Measurements from ENCODE around the gene ANKRA2. TPM values are rescaled to one million over a fixed set of nuclear protein-coding genes. Genes with fewer than 3 reads are reported as not detected.

Gene ANKRA2
- total and polyA plus RNA-seq, 2 of the 8 experiments (the other 6 are each of a cell fraction or from before 2014, with no cell fraction given) = 7.0 to 12.6 TPM

- Histone ChIP-seq H2BK15ac (ENCODE audit: low read length) (no peak overlapping the region), H3K27me3 (replicated peaks in 1 of 4; ENCODE audit: control insufficient read depth in 3 of 4, extremely low read depth in 1 of 4, insufficient read depth in 3 of 4, low read length in 3 of 4) (no peaks in the 10 kb centered on the region), H4K20me1 (replicated peaks in 1 of 2; ENCODE audit: control insufficient read depth in 1 of 2, insufficient read depth in 2 of 2, low read length in 2 of 2) (no peaks in the 10 kb centered on the region), H3K23me2 (ENCODE audit: low read depth, low read length) (no peaks in the 10 kb centered on the region; the same call in 1 of the 2 replicates), H3K79me2 (ENCODE audit: control insufficient read depth in 1 of 2, insufficient read depth in 2 of 2, low read length in 2 of 2) (no peaks in the 10 kb centered on the region), H2BK12ac (ENCODE audit: low read depth, low read length) (no peak overlapping the region), H3K9me3 (ENCODE audit: insufficient read depth in 2 of 2, low read depth in 1 of 2, low read length in 1 of 2) (peaks cover 4 to 9% of the 10 kb centered on the region in 2 experiments), H3K23ac (ENCODE audit: insufficient read length) (no peak overlapping the region), H3K79me1 (ENCODE audit: low read depth, low read length) (no peaks in the 10 kb centered on the region), H2BK20ac (ENCODE audit: low read length) (no peak overlapping the region), H3K4me2 (ENCODE audit: insufficient read depth in 1 of 2, low read depth in 2 of 2, low read length in 2 of 2) (no peak overlapping the region), H2BK120ac (replicated peaks; ENCODE audit: low read depth, low read length) (no peak overlapping the region), H3K27ac (ENCODE audit: low read depth, low read length) (no peak overlapping the region), H3K56ac (replicated peaks; ENCODE audit: insufficient read length, low read depth, low read length) (no peak overlapping the region), H3K4me1 (replicated peaks in 1 of 4; ENCODE audit: control insufficient read depth in 3 of 4, insufficient read depth in 4 of 4, low read length in 3 of 4) (0 out of 7 replicates have a peak, but pooled peaks cover 0 to 4% (median 0%) of the 10 kb centered on the region in 4 experiments), H3K4ac (replicated peaks; ENCODE audit: insufficient read length, low read depth, low read length) (no peak overlapping the region), H4K8ac (ENCODE audit: extremely low read depth, insufficient read depth, low read length) (no peak overlapping the region), H2AK5ac (ENCODE audit: low read depth, low read length) (no peak overlapping the region), H3K14ac (ENCODE audit: insufficient read length) (no peak overlapping the region), H2BK5ac (ENCODE audit: low read depth, low read length) (no peak overlapping the region), H2AFZ (ENCODE audit: low read length) (peak overlapping the region; percentile 70; the same call in 1 of the 2 replicates), H3K9ac (replicated peaks in 1 of 4; ENCODE audit: extremely low read depth in 1 of 4, low read depth in 3 of 4, low read length in 3 of 4) (no peak overlapping the region), H3K18ac (ENCODE audit: extremely low read depth, low read length) (no peak overlapping the region), H3K4me3 (ENCODE audit: extremely low read depth in 1 of 4, insufficient read depth in 2 of 4, low read depth in 3 of 4, low read length in 4 of 4) (no peak overlapping the region), H4K91ac (replicated peaks; ENCODE audit: insufficient read length, low read length) (no peak overlapping the region), H3K36me3 (ENCODE audit: control insufficient read depth in 2 of 4, insufficient read depth in 4 of 4, low read length in 3 of 4) (no peaks in the 10 kb centered on the region), H4K5ac (ENCODE audit: insufficient read length, low read depth, low read length) (no peak overlapping the region)
- CTCF ChIA-PET (ENCODE audit: partially characterized antibody) = interaction anchor here (0.6 to 1.1 kb wide), 4 partner anchors 8 to 685 kb away, joined by 3 to 5 read pairs (median 3); no protein-coding TSS in a partner anchor
- 77% methylated on average over 3 of the region's 3 CpGs; no CpG with 5 or more reads in 1 of the 2 experiments for WGBS, 2 experiments (ENCODE audit: extremely low coverage in 1 of 2, insufficient coverage in 1 of 2, insufficient read length in 1 of 2, insufficient replicate concordance in 2 of 2, low coverage in 1 of 2, low lambda C conversion rate in 2 of 2, missing lambda C conversion rate in 1 of 2)
- FAIRE-seq (no peak), DNase-seq (ENCODE audit: low read depth in 1 of 2, low spot score in 2 of 2) (no peak)
- POLR2A ChIA-PET (ENCODE audit: partially characterized antibody) = interaction anchor here (0.9 kb wide), 1 partner anchor 29 kb away, joined by 3 read pairs; no protein-coding TSS in a partner anchor
- TF ChIP-seq CHD2 (IDR thresholded peaks at IDR 0.05; ENCODE audit: low read length) (no peak), SAP30 (IDR thresholded peaks at IDR 0.05; ENCODE audit: insufficient read depth, insufficient replicate concordance, low read length) (no peak), ZNF274 (IDR thresholded peaks at IDR 0.05; ENCODE audit: borderline replicate concordance, extremely low read depth, low read length) (no peak), BCL11A (IDR thresholded peaks at IDR 0.05; ENCODE audit: low read depth in 2 of 2, low read length in 2 of 2) (no peak), POLR2A (IDR thresholded peaks at IDR 0.05; ENCODE audit: control extremely low read depth in 1 of 2, low read depth in 2 of 2, low read length in 2 of 2) (no peak), SRF (IDR thresholded peaks at IDR 0.05; ENCODE audit: low read depth, low read length) (no peak), TCF12 (IDR thresholded peaks at IDR 0.05; ENCODE audit: low read depth, low read length) (no peak), RXRA (IDR thresholded peaks at IDR 0.05; ENCODE audit: insufficient read depth, low read depth, low read length) (no peak), YY1 (IDR thresholded peaks at IDR 0.05; ENCODE audit: low read depth, low read length) (no peak), GTF2F1 (IDR thresholded peaks at IDR 0.05; ENCODE audit: borderline replicate concordance, low read depth, low read length) (no peak), NANOG (IDR thresholded peaks at IDR 0.05; ENCODE audit: insufficient read depth, low read depth, low read length, poor library complexity, severe bottlenecking) (no peak), CTBP2 (IDR thresholded peaks at IDR 0.05; ENCODE audit: borderline replicate concordance, insufficient read depth, insufficient read length, low read length) (no peak)
- TF ChIP-seq, protein P1, sequence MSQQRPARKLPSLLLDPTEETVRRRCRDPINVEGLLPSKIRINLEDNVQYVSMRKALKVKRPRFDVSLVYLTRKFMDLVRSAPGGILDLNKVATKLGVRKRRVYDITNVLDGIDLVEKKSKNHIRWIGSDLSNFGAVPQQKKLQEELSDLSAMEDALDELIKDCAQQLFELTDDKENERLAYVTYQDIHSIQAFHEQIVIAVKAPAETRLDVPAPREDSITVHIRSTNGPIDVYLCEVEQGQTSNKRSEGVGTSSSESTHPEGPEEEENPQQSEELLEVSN (IDR thresholded peaks at IDR 0.05) = no peak
Observed at GRCh38 chr5:73528248-73528647, 37.2 kb downstream of the ANKRA2 start.

Measured in H1 (cell line).